ENCODE results near the gene METTL5.

DNA sequence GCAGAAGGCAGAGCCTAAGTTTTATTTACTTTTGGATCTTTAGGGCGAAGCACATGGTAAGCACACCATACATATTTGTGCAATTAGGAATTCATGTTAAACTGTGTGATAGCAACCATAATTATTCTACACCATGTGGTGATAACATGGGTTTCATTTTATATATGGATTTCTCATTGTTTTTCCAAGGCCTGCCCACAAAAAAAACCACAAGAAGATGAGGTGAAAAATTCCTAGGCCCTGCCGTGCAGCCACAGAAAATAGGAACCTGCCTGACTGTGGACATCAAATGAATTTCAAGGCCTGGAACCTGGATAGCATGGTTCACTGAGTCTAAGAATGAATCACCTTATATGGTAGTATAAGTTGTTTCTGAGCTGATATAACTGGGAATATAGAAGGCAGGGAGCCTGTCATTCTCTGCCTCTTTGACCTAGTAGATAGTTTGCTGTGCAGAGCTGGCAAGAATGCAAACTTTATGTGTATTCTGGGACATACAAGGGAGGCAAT is 48.4 kb downstream of the METTL5 start:
- TF ChIP-seq CTCF (conservative IDR thresholded peaks at IDR 0.05) (no peak), ZFX (IDR thresholded peaks at IDR 0.05) (no peak)
